K562 (cell line): ENCODE data around the gene DHX58. TPM values are rescaled to one million over a fixed set of nuclear protein-coding genes. Genes with fewer than 3 reads are reported as not detected.

Experiments used
- ATAC-seq: fragments of 200-7000 bp; cut with Tn5 transposase; 3 replicates; pipeline ENCODE4 v1.9.1; 2020; ENCODE audit warnings: moderate library complexity
- BruUV-seq: library from RNA; stranded (reverse); fragments of 400-500 nt; replicated peaks from 2 replicates; lab custom pipeline; 2021; lab: Mats Ljungman, UMichigan
- CTCF ChIA-PET: fragments of 300-600 bp; formaldehyde crosslinking; extraction: SDS; loops from one replicate; lab custom pipeline; 2021; ENCODE audit warnings: low intra/inter-chr PET ratio; lab: Yijun Ruan, JAX
- POLR2A ChIA-PET: fragments of 300-600, 350-650 bp; sonication (Branson Sonifier 250); formaldehyde crosslinking; extraction: SDS; loops from one replicate; lab custom pipeline; 2021; ENCODE audit warnings: antibody characterized with exemption, inconsistent platforms; lab: Yijun Ruan, JAX
- DNase-seq, 4 experiments: peaks; one replicate each; pipeline versions ENCODE4 v3.0.0 to v3.0.0-alpha.2; 2011 to 2018; ENCODE audit warnings: low spot score in 3 of 4, mixed read lengths in 3 of 4; ENCODE audit errors: extremely low read depth in 1 of 4
- FAIRE-seq: peaks from 2 replicates; lab custom pipeline; 2011; peaks lifted over from hg19 to GRCh38; lab: Jason Lieb, UNC
- H2AFZ ChIP-seq: 2 replicates; pipeline ENCODE4 v1.6.0; 2011; ENCODE audit warnings: low read depth, low read length, control low read depth, inconsistent platforms
- H3K27ac ChIP-seq: fragments of 200-600 bp; 3 replicates; pipeline ENCODE4 v1.8.0; 2011; ENCODE audit warnings: low read depth, mild to moderate bottlenecking, control low read depth, inconsistent platforms, low read length, moderate library complexity, mixed read lengths; ENCODE audit errors: extremely low read depth
- H3K27me3 ChIP-seq, 2 experiments: fragments of 300-600 bp in 1 of 2; 2 replicates in 1 of 2; 3 replicates in 1 of 2; pipeline versions ENCODE4 v1.6.0 to v1.8.0; 2011; ENCODE audit warnings: inconsistent platforms in 2 of 2, low read length in 2 of 2, mild to moderate bottlenecking in 1 of 2, mixed read lengths in 1 of 2, moderate library complexity in 1 of 2; ENCODE audit not compliant: control insufficient read depth in 2 of 2, insufficient read depth in 2 of 2
- H3K36me3 ChIP-seq: fragments of 300-600 bp; 3 replicates; pipeline ENCODE4 v1.8.0; 2011; ENCODE audit warnings: mild to moderate bottlenecking, low read length, inconsistent platforms; ENCODE audit not compliant: control insufficient read depth, insufficient read depth
- H3K4me1 ChIP-seq, 2 experiments: fragments of 200-600 bp in 1 of 2; replicated peaks in 1 of 2; 2 replicates in 1 of 2; 3 replicates in 1 of 2; pipeline versions ENCODE4 v1.5.1 to v1.8.0; 2011; ENCODE audit warnings: inconsistent platforms in 2 of 2, low read length in 2 of 2, mild to moderate bottlenecking in 1 of 2, mixed read lengths in 1 of 2, moderate library complexity in 1 of 2; ENCODE audit not compliant: control insufficient read depth in 2 of 2, insufficient read depth in 2 of 2
- H3K4me2 ChIP-seq: 2 replicates; pipeline ENCODE4 v1.6.1; 2011; ENCODE audit warnings: low read length, control low read depth, inconsistent platforms, mixed read lengths; ENCODE audit not compliant: insufficient read depth
- H3K4me3 ChIP-seq: fragments of 200-600 bp; sonication (generic), shearing (Covaris generic); 2 replicates; pipeline ENCODE4 v1.5.1; 2016; ENCODE audit warnings: control low read depth, inconsistent platforms
- H3K79me2 ChIP-seq: fragments of 200-600 bp; 3 replicates; pipeline ENCODE4 v1.8.0; 2011; ENCODE audit warnings: low read length, inconsistent platforms; ENCODE audit not compliant: control insufficient read depth, insufficient read depth
- H3K9ac ChIP-seq, 2 experiments: 2 replicates each; pipeline versions ENCODE4 v1.6.0 to v1.6.1; 2011; ENCODE audit warnings: low read depth in 2 of 2, low read length in 2 of 2, control low read depth in 1 of 2, inconsistent platforms in 1 of 2, mild to moderate bottlenecking in 1 of 2, mixed read lengths in 1 of 2; ENCODE audit not compliant: insufficient read depth in 1 of 2
- H3K9me1 ChIP-seq: one replicate; pipeline ENCODE4 v1.6.0; 2011; ENCODE audit warnings: inconsistent platforms, mild to moderate bottlenecking, low read length, moderate library complexity; ENCODE audit not compliant: control insufficient read depth, insufficient read depth
- H3K9me3 ChIP-seq: replicated peaks from 2 replicates; pipeline ENCODE4 v1.5.1; 2011; ENCODE audit warnings: low read depth, low read length, inconsistent platforms; ENCODE audit not compliant: control insufficient read depth, insufficient read depth
- H4K20me1 ChIP-seq: replicated peaks from 2 replicates; pipeline ENCODE4 v1.6.1; 2011; ENCODE audit warnings: low read length, inconsistent platforms, mixed read lengths; ENCODE audit not compliant: control insufficient read depth, insufficient read depth
- ARNT ChIP-seq, 2 experiments: fragments of 450-650 bp; IDR thresholded peaks; 2 replicates each; pipeline ENCODE4 v1.6.1; 2016; ENCODE audit warnings: mild to moderate bottlenecking in 1 of 2
- BRD9 ChIP-seq: fragments of 450-650 bp; IDR thresholded peaks from 2 replicates; pipeline ENCODE4 v1.6.1; 2018; ENCODE audit warnings: low read depth; ENCODE audit not compliant: partially characterized antibody
- E4F1 ChIP-seq: fragments of 250-450 bp; sonication (Bioruptor Pico); IDR thresholded peaks from 2 replicates; pipeline ENCODE4 v1.5.0; 2021; ENCODE audit warnings: mild to moderate bottlenecking, borderline replicate concordance
- EP400 ChIP-seq: fragments of 450-650 bp; IDR thresholded peaks from 2 replicates; pipeline ENCODE4 v1.6.1; 2017; ENCODE audit warnings: antibody characterized with exemption, mild to moderate bottlenecking, moderate library complexity
- KDM4B ChIP-seq, 2 experiments: fragments of 450-650 bp in 1 of 2; sonication (generic) in 1 of 2; IDR thresholded peaks; 2 replicates each; pipeline ENCODE4 v1.6.1; 2016 to 2017; ENCODE audit warnings: borderline replicate concordance in 2 of 2, antibody characterized with exemption in 1 of 2, low read depth in 1 of 2, mild to moderate bottlenecking in 1 of 2
- KDM5B ChIP-seq: fragments of 200-600 bp; sonication (generic); IDR thresholded peaks from 2 replicates; pipeline ENCODE4 v1.6.1; 2012; ENCODE audit warnings: low read depth, mild to moderate bottlenecking, moderate library complexity, low read length, control low read depth, inconsistent platforms; ENCODE audit not compliant: insufficient replicate concordance
- KLF10 ChIP-seq: fragments of 250-450 bp; sonication (Bioruptor Pico); IDR thresholded peaks from 2 replicates; pipeline ENCODE4 v1.6.1; 2021; ENCODE audit warnings: matching md5 sums
- RB1 ChIP-seq: fragments of 450-650 bp; IDR thresholded peaks from 2 replicates; pipeline ENCODE4 v1.6.1; 2017; ENCODE audit warnings: low read depth, mild to moderate bottlenecking
- RERE ChIP-seq: sonication (generic); formaldehyde crosslinking; IDR thresholded peaks from 2 replicates; pipeline ENCODE4 v1.8.0; 2023; ENCODE audit warnings: missing genetic modification reagents, mild to moderate bottlenecking, borderline replicate concordance
- SRF ChIP-seq, 2 experiments: fragments of 250-450, 450-650 bp in 1 of 2; sonication (Bioruptor Pico) in 1 of 2; sonication (generic) in 1 of 2; formaldehyde crosslinking; IDR thresholded peaks; 2 replicates each; pipeline versions ENCODE4 v1.5.0 to v1.5.1; 2020 to 2022; ENCODE audit warnings: mild to moderate bottlenecking in 1 of 2, missing genetic modification reagents in 1 of 2
- STAT5B ChIP-seq: fragments of 250-450 bp; sonication (Bioruptor Pico); IDR thresholded peaks from 2 replicates; pipeline ENCODE4 v1.8.0; 2021; ENCODE audit warnings: mild to moderate bottlenecking, inconsistent platforms
- ZNF431 ChIP-seq: sonication (generic); formaldehyde crosslinking; IDR thresholded peaks from 2 replicates; pipeline ENCODE4 v1.8.0; 2022; ENCODE audit warnings: mild to moderate bottlenecking, missing genetic modification reagents
- ZNF76 ChIP-seq: fragments of 250-450 bp; sonication (Bioruptor Pico); IDR thresholded peaks from 2 replicates; pipeline ENCODE4 v1.4.0; 2020; ENCODE audit warnings: mild to moderate bottlenecking, moderate library complexity, borderline replicate concordance
- WGBS: fragments of 100-300 bp; shearing (Covaris generic); methylation state at CpG from one replicate; pipeline ENCODE4 v1.1.6; 2016; ENCODE audit warnings: low coverage, mixed read lengths; ENCODE audit not compliant: insufficient coverage; ENCODE audit errors: missing lambda C conversion rate; 5-methylcytosine and 5-hydroxymethylcytosine counted together
- in situ Hi-C: fragments of 300-500 bp; cut with MboI; formaldehyde crosslinking; loops from 4 replicates; pipeline ENCODE4 v1.15.0; 2018; ENCODE audit warnings: inconsistent platforms, mixed read lengths
- intact Hi-C: fragments of 100-400 bp; cut with micrococcal nuclease; formaldehyde crosslinking; loops from 2 replicates; pipeline ENCODE4 v1.14.2; 2022
- polyA plus RNA-seq, 8 experiments: library from polyadenylated mRNA; depleted of rRNA in 4 of 8; stranded (reverse) in 5 of 8; unstranded in 3 of 8; fragments of >200 nt; fragmentation: Nextera tagmentation in 2 of 8; fragmentation: Illumina TruSeq in 1 of 8; extraction: Ambion mirVana in 2 of 8; extraction: Trizol in 1 of 8; gene quantifications; 2 replicates each; pipeline versions ENCODE4 v1.2.1 to v1.2.3, GENCODE V29; 2011 to 2014; ENCODE audit warnings: inconsistent platforms in 1 of 8, missing spikeins in 1 of 8
- total RNA-seq, 7 experiments: library from RNA; depleted of rRNA in 6 of 7; stranded (reverse); fragments of >200 nt in 6 of 7; fragmentation: Illumina TruSeq in 2 of 7; extraction: Trizol in 2 of 7; gene quantifications; 2 replicates each; pipeline versions ENCODE4 v1.2.1 to v1.2.3, GENCODE V29; 2011 to 2021; ENCODE audit warnings: low replicate concordance in 1 of 7

DHX58 gene
- total and polyA plus RNA-seq, 9 of the 15 experiments (the other 6 are each of a cell fraction or from before 2014, with no cell fraction given) = 0.15 to 3.0 (median 1.4) TPM

GRCh38 chr17:42060231-42060630 lies 52.3 kb downstream of the DHX58 start (continued):
- TF ChIP-seq RERE (CRISPR knock-in tag) (no peak), ARNT (IDR thresholded peaks at IDR 0.05) (no peak), SRF (CRISPR knock-in tag; IDR thresholded peaks at IDR 0.05) (no peak), ZNF76 (CRISPR knock-in tag) (no peak)

GRCh38 chr17:42059815-42060214 lies 52.7 kb downstream of the DHX58 start:
- ChIA-PET POLR2A (no interaction called here), CTCF (no interaction called here)
- in situ Hi-C loops = no loop called here
- no peaks in the 10 kb centered on the region for H3K36me3 ChIP-seq
- no peaks in the 10 kb centered on the region for H3K9me3 ChIP-seq
- no peak overlapping the region for H3K4me3 ChIP-seq
- WGBS = 5% methylated on average over 4 of the region's 4 CpGs
- peaks cover 3% of the 10 kb centered on the region for H3K9me1 ChIP-seq
- H3K4me1 ChIP-seq = peaks cover 0 to 18% of the 10 kb centered on the region in 2 experiments; a peak in 3 of 5 replicates
- ATAC-seq (no peak), DNase-seq (no peak), FAIRE-seq (no peak)
- intact Hi-C loops = no loop called here
- no peaks in the 10 kb centered on the region for H3K79me2 ChIP-seq
- no peak overlapping the region for H3K27ac ChIP-seq
- BruUV-seq = no TSS peak
- no peak overlapping the region for H3K4me2 ChIP-seq
- no peak overlapping the region for H2AFZ ChIP-seq
- H3K27me3 ChIP-seq = peaks cover 0 to 14% of the 10 kb centered on the region in 2 experiments; a peak in 2 of 5 replicates
- no peak overlapping the region for H3K9ac ChIP-seq
- H4K20me1 ChIP-seq = no peaks in the 10 kb centered on the region
- TF ChIP-seq KDM4B (IDR thresholded peaks at IDR 0.05; ENCODE audit: borderline replicate concordance in 2 of 2, low read depth in 1 of 2) (no peak), KDM5B (no peak), KLF10 (no peak), BRD9 (no peak), RB1 (no peak), ZNF431 (CRISPR knock-in tag) (no peak), EP400 (no peak), STAT5B (CRISPR knock-in tag) (no peak), E4F1 (CRISPR knock-in tag) (no peak)
